HEK293 (cell line): ENCODE measurements around the gene FAM83C.

Experiments
- CTCF ChIA-PET: fragments of 350-600 bp; formaldehyde crosslinking; extraction: SDS; loops from one replicate; lab custom pipeline; 2021; ENCODE audit warnings: antibody characterized with exemption; lab: Yijun Ruan, JAX
- POLR2A ChIA-PET: fragments of 300-600 bp; formaldehyde crosslinking; extraction: SDS; loops from one replicate; lab custom pipeline; 2020; ENCODE audit warnings: antibody characterized with exemption, inconsistent platforms; lab: Yijun Ruan, JAX
- H3K27ac ChIP-seq: fragments of 200-500 bp; sonication (Bioruptor generic); 2 replicates; pipeline ENCODE4 v1.5.1; 2014; ENCODE audit warnings: low read depth, low read length, control low read depth, inconsistent platforms; ENCODE audit errors: extremely low read depth
- H3K36me3 ChIP-seq, 2 experiments: fragments of 200-500 bp in 1 of 2; sonication (Bioruptor generic) in 1 of 2; 1 replicate in 1 of 2; 2 replicates in 1 of 2; pipeline ENCODE4 v1.5.1; 2014 to 2017; ENCODE audit warnings: inconsistent platforms in 2 of 2, low read length in 2 of 2; ENCODE audit not compliant: control insufficient read depth in 2 of 2, insufficient read depth in 1 of 2
- H3K4me1 ChIP-seq: fragments of 200-500 bp; sonication (Bioruptor generic); 2 replicates; pipeline ENCODE4 v1.5.1; 2014; ENCODE audit warnings: mild to moderate bottlenecking, low read length, inconsistent platforms; ENCODE audit not compliant: control insufficient read depth, insufficient read depth
- H3K4me3 ChIP-seq: 2 replicates; pipeline ENCODE4 v1.5.1; 2011; ENCODE audit warnings: low read depth, mild to moderate bottlenecking, control low read depth, low read length, moderate library complexity
- H3K9me3 ChIP-seq: fragments of 200-500 bp; sonication (Bioruptor generic); 2 replicates; pipeline ENCODE4 v1.5.1; 2014; ENCODE audit warnings: low read depth, low read length, inconsistent platforms; ENCODE audit not compliant: control insufficient read depth, insufficient read depth
- KLF1 ChIP-seq: fragments of 450-650 bp; formaldehyde crosslinking; IDR thresholded peaks from 2 replicates; pipeline ENCODE4 v1.5.1; 2016; ENCODE audit warnings: missing biosample characterization, missing genetic modification characterization
- KLF7 ChIP-seq: fragments of 450-650 bp; formaldehyde crosslinking; IDR thresholded peaks from 2 replicates; pipeline ENCODE4 v1.5.1; 2016; ENCODE audit warnings: missing biosample characterization, missing genetic modification characterization, borderline replicate concordance
- MEIS1 ChIP-seq: sonication (generic); formaldehyde crosslinking; IDR thresholded peaks from 2 replicates; pipeline ENCODE4 v1.8.1; 2022; ENCODE audit warnings: missing genetic modification reagents, mild to moderate bottlenecking, borderline replicate concordance
- OSR2 ChIP-seq: fragments of 450-650 bp; formaldehyde crosslinking; IDR thresholded peaks from 2 replicates; pipeline ENCODE4 v1.5.1; 2016; ENCODE audit warnings: missing biosample characterization, missing genetic modification characterization
- ZNF174 ChIP-seq: fragments of 450-650 bp; formaldehyde crosslinking; IDR thresholded peaks from 2 replicates; pipeline ENCODE4 v1.5.0; 2017; ENCODE audit warnings: missing biosample characterization, mild to moderate bottlenecking, missing genetic modification characterization
- ZNF324 ChIP-seq: fragments of 450-650 bp; formaldehyde crosslinking; IDR thresholded peaks from 2 replicates; pipeline ENCODE4 v1.5.1; 2016; ENCODE audit warnings: missing biosample characterization, missing genetic modification characterization
- ZNF391 ChIP-seq: fragments of 450-650 bp; formaldehyde crosslinking; IDR thresholded peaks from 2 replicates; pipeline ENCODE4 v1.5.1; 2016; ENCODE audit warnings: low read depth, missing biosample characterization, missing genetic modification characterization, borderline replicate concordance
- ZNF426 ChIP-seq: fragments of 450-650 bp; formaldehyde crosslinking; IDR thresholded peaks from 2 replicates; pipeline ENCODE4 v1.5.1; 2017; ENCODE audit warnings: missing biosample characterization, missing genetic modification characterization, mild to moderate bottlenecking, inconsistent platforms, moderate library complexity
- ZNF501 ChIP-seq: fragments of 450-650 bp; formaldehyde crosslinking; IDR thresholded peaks from 2 replicates; pipeline ENCODE4 v1.5.1; 2016; ENCODE audit warnings: missing biosample characterization, missing genetic modification characterization
- ZNF514 ChIP-seq: fragments of 450-650 bp; formaldehyde crosslinking; IDR thresholded peaks from 2 replicates; pipeline ENCODE4 v1.5.1; 2016; ENCODE audit warnings: missing biosample characterization, missing genetic modification characterization
- ZNF558 ChIP-seq: fragments of 450-650 bp; formaldehyde crosslinking; IDR thresholded peaks from 2 replicates; pipeline ENCODE4 v1.5.1; 2016; ENCODE audit warnings: missing biosample characterization, missing genetic modification characterization
- ZNF621 ChIP-seq: fragments of 450-650 bp; formaldehyde crosslinking; IDR thresholded peaks from 2 replicates; pipeline ENCODE4 v1.5.1; 2017; ENCODE audit warnings: missing biosample characterization, missing genetic modification characterization
- ZNF626 ChIP-seq: fragments of 450-650 bp; sonication (Bioruptor Pico); formaldehyde crosslinking; IDR thresholded peaks from 2 replicates; pipeline ENCODE4 v1.5.1; 2018; ENCODE audit warnings: missing biosample characterization, missing genetic modification characterization, inconsistent platforms
- ZNF654 ChIP-seq: fragments of 450-650 bp; formaldehyde crosslinking; IDR thresholded peaks from 2 replicates; pipeline ENCODE4 v1.5.1; 2016; ENCODE audit warnings: low read depth, missing biosample characterization, missing genetic modification characterization
- ZXDB ChIP-seq: fragments of 450-650 bp; formaldehyde crosslinking; IDR thresholded peaks from 2 replicates; pipeline ENCODE4 v1.5.1; 2016; ENCODE audit warnings: missing biosample characterization, missing genetic modification characterization
- TF ChIP-seq, protein P1 (sequence below): fragments of 450-650 bp; formaldehyde crosslinking; IDR thresholded peaks from 2 replicates; pipeline ENCODE4 v1.5.1; 2016; ENCODE audit warnings: missing biosample characterization, missing genetic modification characterization
- TF ChIP-seq, protein P2 (sequence below): fragments of 450-650 bp; formaldehyde crosslinking; IDR thresholded peaks from 2 replicates; pipeline ENCODE4 v1.5.0; 2017; ENCODE audit warnings: missing biosample characterization, missing genetic modification characterization, borderline replicate concordance
- TF ChIP-seq, protein P3 (sequence below): fragments of 450-650 bp; formaldehyde crosslinking; IDR thresholded peaks from 2 replicates; pipeline ENCODE4 v1.5.1; 2017; ENCODE audit warnings: missing biosample characterization, missing genetic modification characterization
- TF ChIP-seq, protein P4 (sequence below): fragments of 450-650 bp; formaldehyde crosslinking; IDR thresholded peaks from 2 replicates; pipeline ENCODE4 v1.5.1; 2016; ENCODE audit warnings: missing biosample characterization, missing genetic modification characterization
- TF ChIP-seq, protein P5 (sequence below): fragments of 450-650 bp; formaldehyde crosslinking; IDR thresholded peaks from 2 replicates; pipeline ENCODE4 v1.5.1; 2016; ENCODE audit warnings: missing biosample characterization, missing genetic modification characterization

FAM83C gene

DNA sequence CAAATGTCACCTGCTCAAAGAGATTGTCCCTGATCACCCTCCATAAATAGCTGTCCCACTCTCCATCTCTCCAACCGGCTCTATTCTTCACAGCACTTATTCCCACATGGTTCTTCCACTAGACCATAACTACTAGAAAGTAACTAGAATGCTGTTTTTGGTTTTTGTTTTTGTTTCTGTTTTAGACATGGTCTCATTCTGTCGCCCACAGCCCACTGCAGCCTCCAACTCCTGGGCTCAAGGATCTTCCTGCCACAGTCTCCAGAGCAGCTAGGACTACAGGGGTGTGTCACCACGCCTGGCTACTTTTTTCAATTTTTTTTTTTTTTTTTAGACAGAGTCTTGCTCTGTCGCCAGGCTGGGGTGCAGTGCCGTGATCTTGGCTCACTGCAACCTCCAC lies 53.5 kb downstream of the FAM83C start (continued):
- TF ChIP-seq, protein P1, sequence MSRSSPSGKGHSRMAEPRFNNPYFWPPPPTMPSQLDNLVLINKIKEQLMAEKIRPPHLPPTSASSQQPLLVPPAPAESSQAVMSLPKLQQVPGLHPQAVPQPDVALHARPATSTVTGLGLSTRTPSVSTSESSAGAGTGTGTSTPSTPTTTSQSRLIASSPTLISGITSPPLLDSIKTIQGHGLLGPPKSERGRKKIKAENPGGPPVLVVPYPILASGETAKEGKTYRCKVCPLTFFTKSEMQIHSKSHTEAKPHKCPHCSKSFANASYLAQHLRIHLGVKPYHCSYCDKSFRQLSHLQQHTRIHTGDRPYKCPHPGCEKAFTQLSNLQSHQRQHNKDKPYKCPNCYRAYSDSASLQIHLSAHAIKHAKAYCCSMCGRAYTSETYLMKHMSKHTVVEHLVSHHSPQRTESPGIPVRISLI (tag by site-specific recombination): no peak
- TF ChIP-seq ZXDB (tag by site-specific recombination): no peak

DNA sequence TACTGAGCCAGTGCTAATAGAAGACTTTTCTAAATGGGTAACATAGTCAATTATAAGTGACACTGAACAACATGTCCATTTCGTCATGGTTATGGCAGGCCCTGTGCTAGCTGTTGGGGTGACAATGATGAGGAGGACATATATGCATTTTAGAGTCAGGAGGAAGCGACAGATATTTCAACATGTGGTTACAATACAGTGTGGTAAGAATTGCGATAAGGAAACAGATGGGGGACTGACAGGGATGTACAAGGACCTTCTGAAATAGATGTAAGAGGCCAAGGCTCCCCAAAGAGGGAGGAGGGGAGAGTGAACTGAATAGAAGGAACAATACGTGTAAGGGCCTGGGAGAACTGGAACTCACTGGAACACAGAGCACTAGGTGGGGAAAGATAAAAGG lies 54.1 kb downstream of the FAM83C start:
- Histone ChIP-seq H3K4me3 (no peak overlapping the region), H3K4me1 (no peaks in the 10 kb centered on the region), H3K36me3 (no peaks in the 10 kb centered on the region), H3K9me3 (no peaks in the 10 kb centered on the region), H3K27ac (no peak overlapping the region)
- TF ChIP-seq ZNF558 (tag by site-specific recombination): no peak
- POLR2A ChIA-PET: no interaction called here
- CTCF ChIA-PET: no interaction called here

DNA sequence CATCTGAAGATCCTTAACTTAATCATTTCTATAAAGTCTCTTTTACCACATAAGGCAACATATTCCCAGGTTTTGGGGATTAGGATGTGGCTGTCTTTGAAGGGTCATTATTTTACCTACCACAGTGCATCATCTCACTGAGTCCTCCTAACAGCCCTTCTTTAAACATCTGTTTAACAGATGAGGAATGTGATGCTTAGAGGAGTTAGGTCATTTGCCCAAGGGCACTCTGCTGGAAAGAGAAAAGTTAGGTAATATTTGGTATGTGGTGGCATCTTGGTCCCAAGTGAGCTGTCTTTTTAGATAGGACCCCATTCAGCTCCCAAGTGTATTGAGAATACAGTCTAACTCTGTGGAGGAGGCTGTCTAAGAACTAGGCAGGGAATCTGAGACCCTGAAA lies 54.7 kb downstream of the FAM83C start:
- no peaks in the 10 kb centered on the region for H3K36me3 ChIP-seq
- no peaks in the 10 kb centered on the region for H3K4me1 ChIP-seq
- no peak overlapping the region for H3K4me3 ChIP-seq
- CTCF ChIA-PET: no interaction called here
- no peak for TF ChIP-seq ZNF654 (tag by site-specific recombination)
- TF ChIP-seq ZNF621: no peak
- TF ChIP-seq, protein P2, sequence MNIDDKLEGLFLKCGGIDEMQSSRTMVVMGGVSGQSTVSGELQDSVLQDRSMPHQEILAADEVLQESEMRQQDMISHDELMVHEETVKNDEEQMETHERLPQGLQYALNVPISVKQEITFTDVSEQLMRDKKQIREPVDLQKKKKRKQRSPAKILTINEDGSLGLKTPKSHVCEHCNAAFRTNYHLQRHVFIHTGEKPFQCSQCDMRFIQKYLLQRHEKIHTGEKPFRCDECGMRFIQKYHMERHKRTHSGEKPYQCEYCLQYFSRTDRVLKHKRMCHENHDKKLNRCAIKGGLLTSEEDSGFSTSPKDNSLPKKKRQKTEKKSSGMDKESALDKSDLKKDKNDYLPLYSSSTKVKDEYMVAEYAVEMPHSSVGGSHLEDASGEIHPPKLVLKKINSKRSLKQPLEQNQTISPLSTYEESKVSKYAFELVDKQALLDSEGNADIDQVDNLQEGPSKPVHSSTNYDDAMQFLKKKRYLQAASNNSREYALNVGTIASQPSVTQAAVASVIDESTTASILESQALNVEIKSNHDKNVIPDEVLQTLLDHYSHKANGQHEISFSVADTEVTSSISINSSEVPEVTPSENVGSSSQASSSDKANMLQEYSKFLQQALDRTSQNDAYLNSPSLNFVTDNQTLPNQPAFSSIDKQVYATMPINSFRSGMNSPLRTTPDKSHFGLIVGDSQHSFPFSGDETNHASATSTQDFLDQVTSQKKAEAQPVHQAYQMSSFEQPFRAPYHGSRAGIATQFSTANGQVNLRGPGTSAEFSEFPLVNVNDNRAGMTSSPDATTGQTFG (tag by site-specific recombination): no peak
- no peak for TF ChIP-seq ZNF501 (tag by site-specific recombination)
- TF ChIP-seq, protein P3, sequence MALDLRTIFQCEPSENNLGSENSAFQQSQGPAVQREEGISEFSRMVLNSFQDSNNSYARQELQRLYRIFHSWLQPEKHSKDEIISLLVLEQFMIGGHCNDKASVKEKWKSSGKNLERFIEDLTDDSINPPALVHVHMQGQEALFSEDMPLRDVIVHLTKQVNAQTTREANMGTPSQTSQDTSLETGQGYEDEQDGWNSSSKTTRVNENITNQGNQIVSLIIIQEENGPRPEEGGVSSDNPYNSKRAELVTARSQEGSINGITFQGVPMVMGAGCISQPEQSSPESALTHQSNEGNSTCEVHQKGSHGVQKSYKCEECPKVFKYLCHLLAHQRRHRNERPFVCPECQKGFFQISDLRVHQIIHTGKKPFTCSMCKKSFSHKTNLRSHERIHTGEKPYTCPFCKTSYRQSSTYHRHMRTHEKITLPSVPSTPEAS (tag by site-specific recombination): no peak
- TF ChIP-seq ZNF174 (tag by site-specific recombination): no peak
- no peak for TF ChIP-seq MEIS1
- no peak for TF ChIP-seq ZNF426 (tag by site-specific recombination)
- TF ChIP-seq, protein P4, sequence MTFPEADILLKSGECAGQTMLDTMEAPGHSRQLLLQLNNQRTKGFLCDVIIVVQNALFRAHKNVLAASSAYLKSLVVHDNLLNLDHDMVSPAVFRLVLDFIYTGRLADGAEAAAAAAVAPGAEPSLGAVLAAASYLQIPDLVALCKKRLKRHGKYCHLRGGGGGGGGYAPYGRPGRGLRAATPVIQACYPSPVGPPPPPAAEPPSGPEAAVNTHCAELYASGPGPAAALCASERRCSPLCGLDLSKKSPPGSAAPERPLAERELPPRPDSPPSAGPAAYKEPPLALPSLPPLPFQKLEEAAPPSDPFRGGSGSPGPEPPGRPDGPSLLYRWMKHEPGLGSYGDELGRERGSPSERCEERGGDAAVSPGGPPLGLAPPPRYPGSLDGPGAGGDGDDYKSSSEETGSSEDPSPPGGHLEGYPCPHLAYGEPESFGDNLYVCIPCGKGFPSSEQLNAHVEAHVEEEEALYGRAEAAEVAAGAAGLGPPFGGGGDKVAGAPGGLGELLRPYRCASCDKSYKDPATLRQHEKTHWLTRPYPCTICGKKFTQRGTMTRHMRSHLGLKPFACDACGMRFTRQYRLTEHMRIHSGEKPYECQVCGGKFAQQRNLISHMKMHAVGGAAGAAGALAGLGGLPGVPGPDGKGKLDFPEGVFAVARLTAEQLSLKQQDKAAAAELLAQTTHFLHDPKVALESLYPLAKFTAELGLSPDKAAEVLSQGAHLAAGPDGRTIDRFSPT (tag by site-specific recombination): no peak
- H3K27ac ChIP-seq: no peak overlapping the region
- no peaks in the 10 kb centered on the region for H3K9me3 ChIP-seq
- POLR2A ChIA-PET: no interaction called here

DNA sequence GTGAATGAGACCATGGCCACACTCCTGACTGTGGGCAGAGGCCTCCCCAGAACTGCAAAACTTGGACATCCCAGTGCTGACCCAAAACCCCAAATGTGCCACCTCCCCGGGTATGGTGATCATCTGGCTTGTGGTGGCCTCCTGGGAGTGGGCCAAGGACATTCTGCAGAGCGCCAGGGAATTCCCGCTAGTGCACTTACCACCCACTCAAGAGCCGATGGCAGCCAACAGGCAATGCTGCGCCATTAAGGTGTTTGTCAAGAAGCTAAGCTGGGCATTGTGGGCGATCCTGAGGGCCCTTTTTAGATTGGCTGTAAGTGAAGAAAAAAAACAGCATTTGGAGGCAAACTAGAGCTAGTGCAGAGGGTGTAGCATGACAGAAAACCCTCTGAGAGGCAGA lies 56.3 kb downstream of the FAM83C start:
- ChIA-PET POLR2A (no interaction called here), CTCF (no interaction called here)

More for the DNA sequence above, 56.3 kb downstream of the FAM83C start:
- H3K36me3 ChIP-seq: no peaks in the 10 kb centered on the region
- no peak overlapping the region for H3K27ac ChIP-seq
- no peak overlapping the region for H3K4me3 ChIP-seq
- TF ChIP-seq ZNF514 (tag by site-specific recombination): no peak
- TF ChIP-seq ZNF324 (tag by site-specific recombination): no peak
- no peak for TF ChIP-seq ZNF626 (tag by site-specific recombination)
- no peak for TF ChIP-seq OSR2 (tag by site-specific recombination)
- TF ChIP-seq KLF7: no peak
- TF ChIP-seq, protein P5, sequence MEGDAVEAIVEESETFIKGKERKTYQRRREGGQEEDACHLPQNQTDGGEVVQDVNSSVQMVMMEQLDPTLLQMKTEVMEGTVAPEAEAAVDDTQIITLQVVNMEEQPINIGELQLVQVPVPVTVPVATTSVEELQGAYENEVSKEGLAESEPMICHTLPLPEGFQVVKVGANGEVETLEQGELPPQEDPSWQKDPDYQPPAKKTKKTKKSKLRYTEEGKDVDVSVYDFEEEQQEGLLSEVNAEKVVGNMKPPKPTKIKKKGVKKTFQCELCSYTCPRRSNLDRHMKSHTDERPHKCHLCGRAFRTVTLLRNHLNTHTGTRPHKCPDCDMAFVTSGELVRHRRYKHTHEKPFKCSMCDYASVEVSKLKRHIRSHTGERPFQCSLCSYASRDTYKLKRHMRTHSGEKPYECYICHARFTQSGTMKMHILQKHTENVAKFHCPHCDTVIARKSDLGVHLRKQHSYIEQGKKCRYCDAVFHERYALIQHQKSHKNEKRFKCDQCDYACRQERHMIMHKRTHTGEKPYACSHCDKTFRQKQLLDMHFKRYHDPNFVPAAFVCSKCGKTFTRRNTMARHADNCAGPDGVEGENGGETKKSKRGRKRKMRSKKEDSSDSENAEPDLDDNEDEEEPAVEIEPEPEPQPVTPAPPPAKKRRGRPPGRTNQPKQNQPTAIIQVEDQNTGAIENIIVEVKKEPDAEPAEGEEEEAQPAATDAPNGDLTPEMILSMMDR (tag by site-specific recombination): no peak
- no peak for TF ChIP-seq KLF1 (tag by site-specific recombination)
- TF ChIP-seq ZNF391 (tag by site-specific recombination): no peak
- H3K9me3 ChIP-seq: no peaks in the 10 kb centered on the region
- no peaks in the 10 kb centered on the region for H3K4me1 ChIP-seq
